Body of pancreas (tissue), 4 donors: ENCODE measurements around the gene WNT7B. TPM values are rescaled to one million over a fixed set of nuclear protein-coding genes. Genes with fewer than 3 reads are reported as not detected.
A peak's percentile ranks its signal among the peaks of the same experiment; 100 is the strongest.

Source experiments
- ATAC-seq: fragments of 150-250 bp; one replicate; pipeline ENCODE4 v1.9.1; 2016
- DNase-seq, 4 donors: peaks; one replicate each; pipeline ENCODE4 v3.0.0-alpha.2; 2019
- H3K27ac ChIP-seq, 4 donors: fragments of 200-600 bp; sonication (generic); 1 replicate in 3 of 4; 2 replicates in 1 of 4; pipeline versions ENCODE4 v1.5.1 to v1.6.1; 2016 to 2019; ENCODE audit warnings: mild to moderate bottlenecking in 1 of 4, mixed read lengths in 1 of 4, moderate library complexity in 1 of 4
- H3K27me3 ChIP-seq, 2 donors: fragments of 200-600 bp; sonication (generic); one replicate each; pipeline ENCODE4 v1.6.0; 2016; ENCODE audit warnings: mild to moderate bottlenecking in 1 of 2
- H3K36me3 ChIP-seq, 2 donors: fragments of 200-600 bp; sonication (generic); replicated peaks in 1 of 2; 2 replicates each; pipeline ENCODE4 v1.5.1; 2016; ENCODE audit warnings: low read depth in 2 of 2; ENCODE audit not compliant: insufficient read depth in 1 of 2
- H3K4me1 ChIP-seq: fragments of 200-600 bp; sonication (generic); one replicate; pipeline ENCODE4 v1.6.0; 2016
- H3K4me3 ChIP-seq, 2 donors: fragments of 200-600 bp; sonication (generic); 1 replicate in 1 of 2; 2 replicates in 1 of 2; pipeline ENCODE4 v1.5.1; 2016 to 2019
- H3K9me3 ChIP-seq, 3 donors: fragments of 200-600 bp; sonication (generic); 1 replicate in 2 of 3; 2 replicates in 1 of 3; pipeline ENCODE4 v1.5.1; 2016
- CTCF ChIP-seq, 7 experiments: fragments of 450-650 bp in 4 of 7; fragments of 200-600 bp in 3 of 7; sonication (generic) in 3 of 7; IDR thresholded peaks; one replicate each; pipeline ENCODE4 v1.5.1; 2016 to 2019; ENCODE audit warnings: antibody characterized with exemption in 7 of 7
- POLR2A ChIP-seq, 3 donors: fragments of 450-650 bp; IDR thresholded peaks; one replicate each; pipeline ENCODE4 v1.6.1; 2016; ENCODE audit warnings: antibody characterized with exemption in 3 of 3, mild to moderate bottlenecking in 2 of 3
- WGBS, 2 donors: methylation state at CpG; one replicate each; pipeline ENCODE4 v1.1.5; 2017; 5-methylcytosine and 5-hydroxymethylcytosine counted together
- intact Hi-C: fragments of 100-400 bp; cut with DNase I; formaldehyde crosslinking; loops from one replicate; pipeline ENCODE4 v1.15.1; 2023
- total RNA-seq, 2 donors: library from RNA; depleted of rRNA; stranded (reverse); fragments of >200 nt; gene quantifications; one replicate each; pipeline ENCODE4 v1.1.0, GENCODE V29; 2016

Gene WNT7B
- total RNA-seq, 2 donors from 2014 or later, result 2.1 TPM; not detected in 1

- Histone ChIP-seq H3K4me1 (no peaks in the 10 kb centered on the region), H3K36me3 (no peaks in the 10 kb centered on the region), H3K27me3 (no peaks in the 10 kb centered on the region), H3K4me3 (no peak overlapping the region), H3K27ac (no peak overlapping the region), H3K9me3 (no peaks in the 10 kb centered on the region)
- TF ChIP-seq CTCF (IDR thresholded peaks at IDR 0.05), result no peak
- TF ChIP-seq POLR2A (IDR thresholded peaks at IDR 0.05), result no peak
- ATAC-seq (no peak), DNase-seq (no peak)
- intact Hi-C loops, result no loop called here
- 79% methylated on average over 20 of the region's 21 CpGs; no CpG with 5 or more reads in 1 of the 2 donors for WGBS, 2 donors
Measured at GRCh38 chr22:45948081-45948648, 28.8 kb downstream of the WNT7B start.

GRCh38 chr22:45946805-45947600 is 30.0 kb downstream of the WNT7B start:
- no peaks in the 10 kb centered on the region for H3K36me3 ChIP-seq
- no peak overlapping the region for H3K4me3 ChIP-seq
- intact Hi-C loops, result no loop called here
- no peaks in the 10 kb centered on the region for H3K4me1 ChIP-seq
- 76 to 81% methylated on average over 10 to 17 of the region's 17 CpGs for WGBS, 2 donors
- H3K27me3 ChIP-seq, result no peaks in the 10 kb centered on the region
- no peak overlapping the region for H3K27ac ChIP-seq
- ATAC-seq (peak; percentile 19), DNase-seq (peak; percentile 17 to 45 (median 33))
- no peak for TF ChIP-seq POLR2A (IDR thresholded peaks at IDR 0.05)
- no peak for TF ChIP-seq CTCF (IDR thresholded peaks at IDR 0.05)
- no peaks in the 10 kb centered on the region for H3K9me3 ChIP-seq

GRCh38 chr22:45945621-45946106 is 31.3 kb downstream of the WNT7B start:
- no peak overlapping the region for H3K27ac ChIP-seq
- H3K27me3 ChIP-seq, result no peaks in the 10 kb centered on the region
- ATAC-seq (no peak), DNase-seq (no peak)
- H3K4me1 ChIP-seq, result no peaks in the 10 kb centered on the region
- H3K36me3 ChIP-seq, result no peaks in the 10 kb centered on the region
- no peak overlapping the region for H3K4me3 ChIP-seq
- TF ChIP-seq POLR2A (IDR thresholded peaks at IDR 0.05) (no peak), CTCF (IDR thresholded peaks at IDR 0.05) (no peak)
- 77 to 92% methylated on average over 10 to 18 of the region's 18 CpGs for WGBS, 2 donors
- intact Hi-C loops, result no loop called here
- no peaks in the 10 kb centered on the region for H3K9me3 ChIP-seq

- 87 to 90% methylated on average over 30 to 31 of the region's 32 CpGs for WGBS, 2 donors
- TF ChIP-seq CTCF (IDR thresholded peaks at IDR 0.05) (no peak), POLR2A (IDR thresholded peaks at IDR 0.05) (no peak)
- H3K27ac ChIP-seq, result no peak overlapping the region
- no peaks in the 10 kb centered on the region for H3K4me1 ChIP-seq
- ATAC-seq, result no peak
- no peaks in the 10 kb centered on the region for H3K9me3 ChIP-seq
- H3K27me3 ChIP-seq, result no peaks in the 10 kb centered on the region
- intact Hi-C loops, result no loop called here
- H3K4me3 ChIP-seq, result no peak overlapping the region
- no peaks in the 10 kb centered on the region for H3K36me3 ChIP-seq
- DNase-seq, result no peak
Measured at GRCh38 chr22:45942787-45943493, 34.0 kb downstream of the WNT7B start.
